Esophagus muscularis mucosa (tissue), 4 donors: ENCODE data around the gene PHKA1.

Experiments
- EP300 ChIP-seq: sonication (generic); formaldehyde crosslinking; IDR thresholded peaks from one replicate; pipeline ENCODE4 v1.6.1; 2017; ENCODE audit warnings: antibody characterized with exemption
- POLR2A ChIP-seq: fragments of 450-650 bp; IDR thresholded peaks from one replicate; pipeline ENCODE4 v1.6.1; 2017; ENCODE audit warnings: antibody characterized with exemption, moderate library complexity, mild to moderate bottlenecking, low read depth
- POLR2AphosphoS5 ChIP-seq, 2 donors: sonication (generic); formaldehyde crosslinking; IDR thresholded peaks; one replicate each; pipeline ENCODE4 v1.6.1; 2017; ENCODE audit warnings: antibody characterized with exemption in 2 of 2
- TF ChIP-seq, protein P1 (sequence below), 3 experiments: fragments of 200-600 bp in 2 of 3; fragments of 450-650 bp in 1 of 3; sonication (generic) in 2 of 3; IDR thresholded peaks; one replicate each; pipeline ENCODE4 v1.5.1; 2017 to 2019; ENCODE audit warnings: antibody characterized with exemption in 3 of 3, mild to moderate bottlenecking in 2 of 3, moderate library complexity in 1 of 3

DNA sequence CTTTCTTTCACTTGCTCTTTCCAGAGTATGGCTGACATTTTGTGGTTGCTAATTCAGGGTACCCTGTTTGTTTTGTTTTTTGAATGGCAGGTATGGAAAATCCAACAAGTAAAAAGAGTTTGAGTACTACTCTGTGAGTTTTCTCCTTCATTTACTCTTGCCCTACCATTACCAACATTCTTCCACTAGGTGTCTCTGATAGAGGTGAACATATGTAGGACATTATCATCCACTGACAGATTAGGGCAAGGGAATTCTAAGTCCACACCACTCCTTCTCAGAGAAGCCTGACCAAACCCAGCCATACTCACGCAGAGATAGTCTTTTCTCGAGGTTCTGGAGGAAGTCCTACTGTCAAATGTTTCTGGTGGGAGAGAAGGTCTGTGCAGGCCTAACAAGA lies 104.8 kb downstream of the PHKA1 start:
- TF ChIP-seq, protein P1, sequence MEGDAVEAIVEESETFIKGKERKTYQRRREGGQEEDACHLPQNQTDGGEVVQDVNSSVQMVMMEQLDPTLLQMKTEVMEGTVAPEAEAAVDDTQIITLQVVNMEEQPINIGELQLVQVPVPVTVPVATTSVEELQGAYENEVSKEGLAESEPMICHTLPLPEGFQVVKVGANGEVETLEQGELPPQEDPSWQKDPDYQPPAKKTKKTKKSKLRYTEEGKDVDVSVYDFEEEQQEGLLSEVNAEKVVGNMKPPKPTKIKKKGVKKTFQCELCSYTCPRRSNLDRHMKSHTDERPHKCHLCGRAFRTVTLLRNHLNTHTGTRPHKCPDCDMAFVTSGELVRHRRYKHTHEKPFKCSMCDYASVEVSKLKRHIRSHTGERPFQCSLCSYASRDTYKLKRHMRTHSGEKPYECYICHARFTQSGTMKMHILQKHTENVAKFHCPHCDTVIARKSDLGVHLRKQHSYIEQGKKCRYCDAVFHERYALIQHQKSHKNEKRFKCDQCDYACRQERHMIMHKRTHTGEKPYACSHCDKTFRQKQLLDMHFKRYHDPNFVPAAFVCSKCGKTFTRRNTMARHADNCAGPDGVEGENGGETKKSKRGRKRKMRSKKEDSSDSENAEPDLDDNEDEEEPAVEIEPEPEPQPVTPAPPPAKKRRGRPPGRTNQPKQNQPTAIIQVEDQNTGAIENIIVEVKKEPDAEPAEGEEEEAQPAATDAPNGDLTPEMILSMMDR (IDR thresholded peaks at IDR 0.05), result peak in 1 of 3 experiments; percentile 13
- TF ChIP-seq POLR2AphosphoS5 (IDR thresholded peaks at IDR 0.05) (no peak), POLR2A (no peak), EP300 (no peak)
